Stimulated activated CD4-positive, alpha-beta T cell treated with anti-CD3 and anti-CD28 coated beads, Interleukin-4, amount 100 ng/mL, for 4 hours (primary cell): ENCODE results near the gene PPP1R37.
A peak's percentile ranks its signal among the peaks of the same experiment; 100 is the strongest.
"Not testable (repeated sequence)": the region's sequence is repeated elsewhere in the genome, so short reads cannot be mapped to it uniquely, and the experiment has no call there.

Experiments used
- DNase-seq, 2 experiments: peaks; one replicate each; pipeline ENCODE4 v3.0.0-alpha.2; 2020

Gene PPP1R37

DNA sequence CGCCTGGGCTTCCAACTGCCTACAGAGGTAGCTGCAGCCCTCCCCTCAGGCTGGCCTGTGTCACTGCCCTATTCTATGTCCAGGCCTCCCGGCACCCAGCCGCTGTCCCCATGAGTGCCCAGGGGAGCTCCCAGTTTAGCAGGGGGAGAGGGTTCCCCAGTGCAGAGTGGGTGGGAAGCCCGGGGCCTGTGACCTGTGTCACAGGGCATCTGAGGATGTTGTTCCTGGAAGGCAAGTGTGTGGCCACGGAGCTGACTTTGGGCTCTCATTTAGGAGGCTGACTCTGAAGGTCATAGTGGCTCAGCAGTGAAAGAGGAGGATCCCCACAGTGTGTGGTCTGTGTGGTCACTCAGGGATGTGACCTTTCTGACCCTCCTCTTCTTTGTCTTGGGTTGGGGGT lies 25.1 kb downstream of the PPP1R37 start:
- DNase-seq: no peak

DNA sequence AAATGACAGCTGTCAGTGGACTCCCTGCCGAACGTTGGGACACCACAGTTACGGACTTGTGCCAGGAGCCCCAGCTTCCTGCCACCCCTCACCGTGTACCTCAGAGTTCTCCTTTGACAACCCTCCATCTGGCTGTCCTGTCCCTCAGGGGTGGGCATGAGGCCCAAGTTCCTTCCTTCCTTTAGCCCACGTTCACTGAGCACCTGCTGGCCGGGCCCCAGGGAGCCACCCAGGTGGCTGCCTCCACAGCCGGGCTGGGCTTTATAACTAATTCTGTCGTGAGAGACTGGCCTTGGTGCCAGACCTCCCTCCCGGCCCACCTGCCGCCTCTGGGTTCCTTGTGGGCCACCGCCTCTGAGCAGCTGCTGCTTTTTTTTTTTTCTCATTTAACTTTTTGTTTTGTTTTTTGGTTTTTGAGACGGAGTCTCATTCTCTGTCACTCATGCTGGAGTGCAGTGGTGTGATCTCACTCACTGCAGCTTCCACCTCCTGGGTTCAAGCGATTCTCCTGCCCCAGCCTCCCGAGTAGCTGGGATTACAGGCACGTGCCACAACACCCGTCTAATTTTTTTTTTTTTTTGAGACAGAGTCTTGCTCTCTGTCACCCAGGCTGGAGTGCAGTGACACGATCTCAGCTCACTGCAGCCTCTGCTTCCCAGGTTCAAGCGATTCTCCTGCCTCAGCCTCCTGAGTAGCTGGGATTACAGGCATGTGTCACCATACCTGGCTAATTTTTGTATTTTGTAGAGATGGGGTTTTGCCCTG lies 25.8 kb downstream of the PPP1R37 start:
- DNase-seq: not testable (repeated sequence)

DNA sequence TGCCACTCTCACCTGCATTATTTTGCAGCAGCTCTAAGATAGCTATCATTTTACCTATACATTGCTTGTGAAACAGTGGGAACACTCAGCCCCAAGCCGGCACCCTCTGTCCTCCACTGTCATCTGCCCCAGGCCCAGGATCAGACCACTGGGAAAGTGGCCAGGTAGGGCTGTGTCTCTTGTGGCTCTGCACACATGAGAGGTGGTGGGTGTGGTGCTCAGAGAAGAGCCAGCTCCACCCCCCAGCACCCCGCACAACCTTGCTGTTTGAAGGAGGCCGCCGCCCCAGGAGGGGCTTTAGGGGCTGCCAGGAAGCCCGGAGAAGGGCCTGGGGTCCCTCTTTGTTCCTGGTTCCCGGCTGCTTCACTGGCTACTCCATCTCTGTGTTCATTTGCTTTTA lies 26.6 kb downstream of the PPP1R37 start:
- DNase-seq: no peak

DNA sequence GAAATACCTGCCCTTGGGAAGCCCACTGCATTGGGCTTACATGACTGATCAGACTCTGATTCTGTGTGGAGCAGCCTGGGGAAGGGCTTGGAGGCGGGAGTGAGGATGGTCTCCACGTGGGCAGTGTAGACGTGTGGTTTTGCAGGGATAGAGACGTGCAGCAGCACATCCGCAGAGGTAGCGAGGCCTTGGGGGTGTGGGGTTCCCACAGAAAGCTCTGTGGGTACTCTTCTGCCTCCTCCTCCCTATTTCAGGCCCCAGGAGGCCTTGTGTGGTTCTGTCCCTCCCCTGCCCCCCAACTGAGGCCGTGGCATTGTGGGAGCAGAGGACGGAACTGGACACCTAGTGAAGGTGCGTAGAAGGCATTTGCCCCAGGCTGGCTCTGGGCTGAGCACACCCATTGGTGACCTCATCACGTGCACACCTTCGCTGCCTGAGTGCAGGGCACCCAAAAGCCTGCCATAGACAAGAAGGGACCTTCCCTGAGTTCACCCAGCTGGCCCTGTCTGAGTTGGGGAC lies 28.9 kb downstream of the PPP1R37 start:
- no peak for DNase-seq

DNA sequence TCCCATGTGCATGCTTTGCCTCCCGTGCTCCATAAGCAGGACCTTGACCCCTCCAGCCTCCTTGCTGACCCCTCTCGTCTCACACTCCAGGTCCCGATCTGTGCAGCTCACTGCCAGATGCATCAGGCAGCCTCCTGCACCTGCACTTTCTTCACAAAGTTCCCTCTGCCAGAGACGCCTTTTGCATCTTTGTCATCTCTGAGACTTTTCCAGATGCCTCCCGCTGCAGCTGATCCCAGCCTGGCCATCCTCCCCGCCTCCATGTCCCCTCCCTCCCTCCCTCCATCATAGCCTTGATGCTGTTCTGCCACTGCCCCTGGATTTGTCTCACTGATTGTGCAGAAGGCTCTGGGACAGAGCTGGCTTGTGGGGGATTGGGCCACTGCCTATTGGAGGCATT lies 29.9 kb downstream of the PPP1R37 start:
- DNase-seq: no peak

- DNase-seq: no peak
Measured at GRCh38 chr19:45123440-45123850, 30.5 kb downstream of the PPP1R37 start.

GRCh38 chr19:45124021-45124420 lies 31.0 kb downstream of the PPP1R37 start:
- no peak for DNase-seq

DNA sequence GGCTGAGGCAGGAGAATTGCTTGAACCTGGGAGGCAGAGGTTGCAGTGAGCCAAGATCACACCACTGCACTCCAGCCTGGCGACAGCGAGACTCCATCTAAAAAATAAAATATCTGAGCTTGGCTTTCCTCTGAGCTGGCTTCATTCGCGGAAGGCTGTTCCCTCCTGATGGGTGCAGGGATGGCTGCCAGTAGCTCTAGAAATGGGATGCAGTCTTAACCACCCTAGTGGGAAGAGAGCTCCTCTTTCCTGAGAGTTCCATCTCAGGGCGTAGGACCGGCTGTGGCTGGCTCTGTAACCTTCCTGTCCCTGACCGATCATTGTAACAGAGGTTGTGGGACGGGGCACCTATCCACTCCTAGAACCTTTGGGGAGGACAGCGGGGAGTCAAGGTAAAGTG lies 32.4 kb downstream of the PPP1R37 start:
- no peak for DNase-seq

- peak; percentile 52 to 60 for DNase-seq
Measured at GRCh38 chr19:45125975-45126493, 33.1 kb downstream of the PPP1R37 start.

GRCh38 chr19:45126654-45127053 lies 33.7 kb downstream of the PPP1R37 start:
- no peak for DNase-seq

DNA sequence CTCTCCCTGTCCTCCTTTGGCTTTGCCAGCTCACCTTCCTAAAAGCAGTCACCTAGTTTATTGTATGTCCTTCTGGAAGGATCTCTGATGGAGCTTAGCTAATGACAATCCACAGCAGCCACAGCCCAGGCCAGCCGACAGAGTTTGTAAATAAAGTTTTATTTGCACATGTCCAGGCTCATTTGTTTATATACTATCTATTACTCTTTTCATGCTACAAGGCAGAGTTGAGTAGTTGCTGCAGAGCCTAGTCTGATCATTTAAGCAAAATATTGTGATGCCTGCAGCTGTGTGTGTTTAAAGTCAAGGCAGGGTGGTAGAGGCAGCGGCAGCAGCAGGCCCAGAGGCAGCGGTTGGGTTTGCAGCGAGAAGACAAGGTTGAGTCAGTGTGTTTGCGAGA lies 35.2 kb downstream of the PPP1R37 start:
- no peak for DNase-seq

GRCh38 chr19:45128806-45129205 lies 35.8 kb downstream of the PPP1R37 start:
- DNase-seq: no peak

DNA sequence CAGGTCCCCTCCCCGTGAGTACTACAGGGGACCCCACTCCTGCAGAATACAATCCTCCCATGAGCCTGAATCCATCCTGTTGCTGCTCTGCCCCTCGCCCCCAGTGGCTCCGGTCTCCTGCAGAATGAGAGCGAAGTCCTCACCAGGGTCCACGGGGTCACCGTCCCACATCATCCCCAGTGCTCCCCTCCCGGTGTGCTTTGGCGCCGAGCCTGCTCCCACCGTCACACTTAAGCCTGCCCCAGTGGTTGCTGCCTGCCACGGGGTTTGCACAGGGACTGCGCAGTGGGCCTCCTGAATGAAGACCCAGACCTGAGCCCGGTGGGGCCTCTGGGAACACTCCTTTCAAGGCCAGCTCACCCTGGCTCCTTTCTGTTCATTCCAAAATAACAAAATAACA lies 37.3 kb downstream of the PPP1R37 start:
- DNase-seq: no peak

DNA sequence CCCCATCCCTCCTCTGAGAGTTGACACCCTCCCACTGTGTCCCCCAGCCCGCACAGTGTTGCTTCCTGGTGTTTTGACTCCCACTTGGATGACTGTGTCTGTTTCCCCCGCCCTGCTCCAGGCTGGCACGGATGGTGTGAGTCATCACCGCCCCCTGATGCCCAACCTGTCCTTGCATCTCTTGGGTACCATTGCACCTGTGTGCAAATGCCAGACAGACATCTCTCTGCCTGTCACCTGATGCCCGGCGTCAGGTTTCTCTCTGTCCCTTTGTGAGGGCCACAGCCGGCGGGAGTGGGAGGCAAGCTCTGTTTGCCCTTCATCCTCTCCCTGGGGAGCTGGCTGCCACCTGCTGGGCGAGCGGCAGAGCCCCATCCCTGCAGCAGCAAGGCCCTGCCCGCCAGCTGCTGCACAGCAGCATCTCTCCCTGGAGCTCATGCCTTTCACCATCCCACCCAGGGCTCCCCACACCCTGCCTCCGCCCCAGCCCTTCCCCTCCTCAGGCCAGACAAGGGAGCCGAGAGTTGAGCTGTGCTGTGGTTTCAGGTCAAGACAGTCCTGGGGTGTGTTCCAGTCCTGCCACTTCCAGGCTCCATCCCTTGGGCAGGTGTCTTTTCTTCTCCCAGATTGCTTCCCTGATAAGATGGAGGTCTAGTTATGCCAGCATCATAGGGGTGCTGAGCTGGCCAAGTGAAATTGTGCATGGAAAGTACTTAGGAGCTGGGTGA lies 38.1 kb downstream of the PPP1R37 start:
- peak in 1 of 2 experiments; percentile 49 for DNase-seq

- no peak for DNase-seq
Measured at GRCh38 chr19:45133661-45134060, 40.7 kb downstream of the PPP1R37 start.

- no peak for DNase-seq
Measured at GRCh38 chr19:45135176-45135885, 42.4 kb downstream of the PPP1R37 start.

DNA sequence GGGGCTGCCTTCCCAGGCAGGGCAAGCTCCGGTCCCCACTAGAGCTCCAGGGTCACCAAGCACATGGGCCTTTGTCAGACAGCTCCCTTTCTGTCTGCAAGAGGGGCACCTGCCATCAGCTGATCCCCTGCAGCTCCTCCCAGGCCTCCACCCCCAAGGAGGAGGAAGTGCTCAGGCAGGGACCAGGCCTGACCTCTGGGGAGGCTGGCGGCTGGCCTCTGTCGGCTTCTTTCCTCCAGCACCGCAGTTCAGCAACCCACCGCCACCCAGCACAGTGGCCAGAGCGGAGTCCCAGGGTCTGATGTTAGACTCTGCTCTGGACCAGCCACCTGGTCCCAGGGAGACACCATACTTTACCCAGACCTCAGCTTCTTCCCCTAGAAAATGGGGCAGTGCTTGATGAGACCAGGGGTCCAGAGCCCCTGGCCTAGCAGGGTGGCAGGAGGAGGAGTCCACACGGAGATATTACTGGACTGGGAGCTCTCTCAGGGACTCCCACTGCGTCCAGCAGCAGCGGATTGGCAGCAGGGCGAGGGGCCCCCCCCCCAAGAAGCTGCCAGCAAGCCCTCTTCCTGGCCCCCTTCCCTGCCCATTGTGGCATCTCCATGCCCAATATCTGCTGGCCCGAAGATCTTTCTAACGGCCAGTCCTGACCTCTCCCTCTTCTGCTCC lies 43.7 kb downstream of the PPP1R37 start:
- no peak for DNase-seq

- DNase-seq: no peak
Measured at GRCh38 chr19:45137179-45137761, 44.3 kb downstream of the PPP1R37 start.

GRCh38 chr19:45138303-45138751 lies 45.3 kb downstream of the PPP1R37 start:
- no peak for DNase-seq

- no peak for DNase-seq
Measured at GRCh38 chr19:45139286-45140143, 46.5 kb downstream of the PPP1R37 start.

GRCh38 chr19:45140144-45140503 lies 47.1 kb downstream of the PPP1R37 start:
- DNase-seq: no peak
